ENCODE measurements around the gene OR52A5. TPM values are rescaled to one million over a fixed set of nuclear protein-coding genes. Genes with fewer than 3 reads are reported as not detected.

Gene OR52A5
- total RNA-seq (not detected in 2 replicates), polyA plus RNA-seq (not detected in 2 replicates), polyA minus RNA-seq (not detected in 2 replicates)
- total RNA-seq (2013): not detected

GRCh38 chr11:5137996-5138395 lies at the start of gene OR52A5:
TSS of gene OR52A5 (minus strand) at chr11:5138356. CDS start at chr11:5132642, 5,714 bp downstream.
- Histone ChIP-seq H3K4me3 (ENCODE audit: control extremely low read depth in 1 of 5, extremely low read depth in 1 of 5, insufficient read depth in 1 of 5, low read depth in 2 of 5, low read length in 4 of 5) (no peak within 1 kb of the TSS), H3K27ac (ENCODE audit: low read length in 2 of 2) (no peak within 1 kb of the TSS), H3K9ac (ENCODE audit: low read length) (no peak within 1 kb of the TSS), H4K20me1 (ENCODE audit: control insufficient read depth, insufficient read depth, low read length, poor library complexity, severe bottlenecking) (no peaks in the 10 kb centered on the region), H3K4me2 (replicated peaks; ENCODE audit: low read depth, low read length, poor library complexity, severe bottlenecking) (no peak within 1 kb of the TSS), H3K9me3 (ENCODE audit: control extremely low read depth in 1 of 3, control insufficient read depth in 2 of 3, insufficient read depth in 1 of 3, low read length in 2 of 3) (no peaks in the 10 kb centered on the region), H3K4me1 (ENCODE audit: control insufficient read depth in 2 of 2, insufficient read depth in 2 of 2, low read length in 2 of 2) (no peaks in the 10 kb centered on the region), H3K27me3 (replicated peaks in 1 of 4; ENCODE audit: control extremely low read depth in 1 of 4, control insufficient read depth in 3 of 4, insufficient read depth in 4 of 4, low read length in 3 of 4) (no peaks in the 10 kb centered on the region), H3K36me3 (replicated peaks in 1 of 2; ENCODE audit: control extremely low read depth in 1 of 2, control insufficient read depth in 1 of 2, extremely low read depth in 1 of 2, insufficient read depth in 2 of 2, low read length in 1 of 2) (no peaks in the 10 kb centered on the region), H3K79me2 (ENCODE audit: control insufficient read depth, insufficient read depth, low read length) (no peaks in the 10 kb centered on the region), H2AFZ (ENCODE audit: insufficient read depth, low read depth, low read length, poor library complexity, severe bottlenecking) (no peak within 1 kb of the TSS)
- POLR2A ChIA-PET: no interaction called here
- no peak within 1 kb of the TSS for H3K4me3 Mint-ChIP-seq
- H3K27ac Mint-ChIP-seq: no peak within 1 kb of the TSS
- no peaks in the 10 kb centered on the region for H3K27me3 Mint-ChIP-seq
- TF ChIP-seq CTCF (IDR thresholded peaks at IDR 0.05) (no peak), EZH2 (IDR thresholded peaks at IDR 0.05; ENCODE audit: borderline replicate concordance, insufficient read depth, low read depth, low read length, poor library complexity, severe bottlenecking) (no peak)
- intact Hi-C loops (cut with micrococcal nuclease): no loop called here
- H3K9me3 Mint-ChIP-seq (ENCODE audit: insufficient read depth): no peaks in the 10 kb centered on the region
- no CpG with 5 or more reads among the region's 2 CpGs for WGBS (ENCODE audit: insufficient coverage)
- ATAC-seq (ENCODE audit: low read depth) (no peak), DNase-seq (no peak)
- H3K4me1 Mint-ChIP-seq: no peaks in the 10 kb centered on the region
- CTCF ChIA-PET: interaction anchor here (0.8 kb wide), 1 partner anchor 14 kb away, joined by 3 read pairs; no protein-coding TSS in a partner anchor

- peaks cover 2% of the 10 kb centered on the region for H3K27me3 Mint-ChIP-seq
- H4K20me1 ChIP-seq (ENCODE audit: control insufficient read depth, insufficient read depth, low read length, poor library complexity, severe bottlenecking): no peaks in the 10 kb centered on the region
- H3K36me3 ChIP-seq (replicated peaks in 1 of 2; ENCODE audit: control extremely low read depth in 1 of 2, control insufficient read depth in 1 of 2, extremely low read depth in 1 of 2, insufficient read depth in 2 of 2, low read length in 1 of 2): no peaks in the 10 kb centered on the region
- no peak overlapping the region for H3K4me2 ChIP-seq (replicated peaks; ENCODE audit: low read depth, low read length, poor library complexity, severe bottlenecking)
- no peaks in the 10 kb centered on the region for H3K79me2 ChIP-seq (ENCODE audit: control insufficient read depth, insufficient read depth, low read length)
- no peaks in the 10 kb centered on the region for H3K9me3 Mint-ChIP-seq (ENCODE audit: insufficient read depth)
- H3K4me1 Mint-ChIP-seq: no peaks in the 10 kb centered on the region
- H3K9me3 ChIP-seq (ENCODE audit: control extremely low read depth in 1 of 3, control insufficient read depth in 2 of 3, insufficient read depth in 1 of 3, low read length in 2 of 3): peaks cover 0 to 3% (median 0%) of the 10 kb centered on the region in 3 donors
- no peak for ATAC-seq (ENCODE audit: low read depth)
- H2AFZ ChIP-seq (ENCODE audit: insufficient read depth, low read depth, low read length, poor library complexity, severe bottlenecking): no peak overlapping the region
- no peak overlapping the region for H3K27ac Mint-ChIP-seq
- ChIA-PET POLR2A (no interaction called here), CTCF (no interaction called here)
- no peak overlapping the region for H3K4me3 Mint-ChIP-seq
- no peaks in the 10 kb centered on the region for H3K4me1 ChIP-seq (ENCODE audit: control insufficient read depth in 2 of 2, insufficient read depth in 2 of 2, low read length in 2 of 2)
- H3K9ac ChIP-seq (ENCODE audit: low read length): no peak overlapping the region
- no peak overlapping the region for H3K27ac ChIP-seq (ENCODE audit: low read length in 2 of 2)
- no peaks in the 10 kb centered on the region for H3K27me3 ChIP-seq (replicated peaks in 1 of 4; ENCODE audit: control extremely low read depth in 1 of 4, control insufficient read depth in 3 of 4, insufficient read depth in 4 of 4, low read length in 3 of 4)
- H3K4me3 ChIP-seq (ENCODE audit: control extremely low read depth in 1 of 5, extremely low read depth in 1 of 5, insufficient read depth in 1 of 5, low read depth in 2 of 5, low read length in 4 of 5): no peak overlapping the region
- DNase-seq: no peak
- intact Hi-C loops (cut with micrococcal nuclease): no loop called here
- no peak for TF ChIP-seq CTCF (IDR thresholded peaks at IDR 0.05)
- no peak for TF ChIP-seq EZH2 (IDR thresholded peaks at IDR 0.05; ENCODE audit: borderline replicate concordance, insufficient read depth, low read depth, low read length, poor library complexity, severe bottlenecking)
- 84% methylated on average over 6 of the region's 10 CpGs for WGBS (ENCODE audit: insufficient coverage)
Measured at GRCh38 chr11:5178046-5178837, 40.1 kb upstream of the OR52A5 start.
